Keratinocyte (primary cell): Measurements from ENCODE around the gene MYBPHL. TPM values are rescaled to one million over a fixed set of nuclear protein-coding genes. Genes with fewer than 3 reads are reported as not detected.

ENCODE experiments used
- DNase-seq: peaks from one replicate; pipeline ENCODE4 v3.0.0-alpha.2; 2011; ENCODE audit warnings: low read depth, missing footprints, low spot score
- FAIRE-seq: peaks from 2 replicates; lab custom pipeline; 2011; peaks lifted over from hg19 to GRCh38; lab: Jason Lieb, UNC
- H2AFZ ChIP-seq: 2 replicates; pipeline ENCODE4 v1.6.0; 2012; ENCODE audit warnings: low read length, control low read depth, inconsistent platforms; ENCODE audit not compliant: control insufficient read depth
- H3K27ac ChIP-seq: 2 replicates; pipeline ENCODE4 v1.5.1; 2011; ENCODE audit warnings: low read length; ENCODE audit not compliant: control insufficient read depth, insufficient read depth
- H3K27me3 ChIP-seq: 3 replicates; pipeline ENCODE4 v1.6.0; 2011; ENCODE audit warnings: low read length; ENCODE audit not compliant: control insufficient read depth, insufficient read depth; ENCODE audit errors: extremely low read depth
- H3K36me3 ChIP-seq, 2 experiments: 2 replicates in 1 of 2; 3 replicates in 1 of 2; pipeline ENCODE4 v1.5.1; 2011; ENCODE audit warnings: low read length in 2 of 2, mild to moderate bottlenecking in 1 of 2; ENCODE audit not compliant: control insufficient read depth in 2 of 2, insufficient read depth in 2 of 2; ENCODE audit errors: extremely low read depth in 1 of 2
- H3K4me1 ChIP-seq: 3 replicates; pipeline ENCODE4 v1.5.1; 2011; ENCODE audit warnings: low read length; ENCODE audit not compliant: control insufficient read depth, insufficient read depth; ENCODE audit errors: extremely low read depth
- H3K4me2 ChIP-seq: 3 replicates; pipeline ENCODE4 v1.6.0; 2011; ENCODE audit warnings: low read depth, low read length; ENCODE audit not compliant: control insufficient read depth, insufficient read depth; ENCODE audit errors: extremely low read depth
- H3K4me3 ChIP-seq, 3 experiments: fragments of 200-600 bp in 1 of 3; sonication (generic) in 1 of 3; 2 replicates in 2 of 3; 3 replicates in 1 of 3; pipeline ENCODE4 v1.5.1; 2011 to 2016; ENCODE audit warnings: low read length in 3 of 3, mild to moderate bottlenecking in 3 of 3, control low read depth in 2 of 3, inconsistent platforms in 1 of 3, low read depth in 1 of 3, mixed read lengths in 1 of 3, mixed run types in 1 of 3, moderate library complexity in 1 of 3; ENCODE audit not compliant: control insufficient read depth in 2 of 3, insufficient read depth in 2 of 3; ENCODE audit errors: extremely low read depth in 1 of 3
- H3K79me2 ChIP-seq: 2 replicates; pipeline ENCODE4 v1.6.0; 2012; ENCODE audit warnings: low read length; ENCODE audit not compliant: control insufficient read depth, insufficient read depth
- H3K9ac ChIP-seq: 3 replicates; pipeline ENCODE4 v1.6.0; 2011; ENCODE audit warnings: low read length; ENCODE audit not compliant: control insufficient read depth, insufficient read depth; ENCODE audit errors: extremely low read depth
- H3K9me1 ChIP-seq: 3 replicates; pipeline ENCODE4 v1.6.0; 2011; ENCODE audit warnings: low read length; ENCODE audit not compliant: control insufficient read depth, insufficient read depth; ENCODE audit errors: extremely low read depth
- H3K9me3 ChIP-seq: 2 replicates; pipeline ENCODE4 v1.5.1; 2012; ENCODE audit warnings: low read depth, low read length; ENCODE audit not compliant: control insufficient read depth
- H4K20me1 ChIP-seq: 3 replicates; pipeline ENCODE4 v1.6.0; 2011; ENCODE audit warnings: low read length; ENCODE audit not compliant: control insufficient read depth, insufficient read depth; ENCODE audit errors: extremely low read depth
- EZH2 ChIP-seq: IDR thresholded peaks from one replicate; pipeline ENCODE4 v1.6.1; 2012; ENCODE audit warnings: inconsistent platforms, mild to moderate bottlenecking, low read length, moderate library complexity
- dilution Hi-C: fragments of 300-500 bp; cut with MboI; formaldehyde crosslinking; loops from one replicate; pipeline ENCODE4 v1.7.0; 2020; ENCODE audit warnings: low sequenced_read_pairs; ENCODE audit not compliant: extremely low pct_ligation_motif_present
- polyA plus RNA-seq, 5 experiments: library from polyadenylated mRNA; depleted of rRNA in 3 of 5; stranded (reverse) in 3 of 5; stranded (forward) in 1 of 5; unstranded in 1 of 5; fragments of >200 nt; gene quantifications; 1 replicate in 1 of 5; 2 replicates in 3 of 5; 3 replicates in 1 of 5; pipeline versions ENCODE4 v1.2.1 to v1.2.3, GENCODE V29; 2011 to 2012; ENCODE audit warnings: missing spikeins in 2 of 5, low read depth in 1 of 5, low replicate concordance in 1 of 5
- TF ChIP-seq, protein P1 (sequence below), 3 experiments: IDR thresholded peaks in 1 of 3; conservative IDR thresholded peaks in 1 of 3; optimal IDR thresholded peaks in 1 of 3; 2 replicates in 2 of 3; 3 replicates in 1 of 3; pipeline versions ENCODE3 to v1.5.1; 2011; ENCODE audit warnings: low read length in 3 of 3, mild to moderate bottlenecking in 3 of 3, moderate library complexity in 2 of 3, control low read depth in 1 of 3, inconsistent platforms in 1 of 3; ENCODE audit not compliant: insufficient read depth in 2 of 3; ENCODE audit errors: extremely low read depth in 1 of 3

MYBPHL gene
- polyA plus RNA-seq, 1 donor (not counting 4 experiments of a cell fraction or from before 2014, with no cell fraction given): 1.1 TPM

DNA sequence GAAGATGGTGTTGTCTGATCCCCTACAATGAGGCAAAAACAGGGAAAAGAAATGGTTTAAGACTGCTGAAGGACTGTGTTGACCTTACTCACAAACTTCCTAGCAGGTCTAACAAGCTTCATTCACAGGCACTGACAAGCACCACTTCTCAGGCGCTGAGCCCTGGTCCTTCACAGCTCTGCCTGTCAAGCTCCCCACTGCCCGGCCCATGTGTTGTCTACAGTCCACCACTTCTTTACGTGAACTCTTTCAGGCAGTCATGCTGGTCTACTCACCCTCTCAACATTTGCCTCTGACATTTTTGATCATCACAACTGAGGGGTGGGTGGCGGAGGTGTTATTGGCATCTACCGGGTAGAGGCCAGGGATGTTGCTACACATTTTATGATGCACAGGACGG, 40.7 kb upstream of the MYBPHL start:
- Histone ChIP-seq H3K4me3 (no peak overlapping the region), H3K4me1 (peaks cover 2% of the 10 kb centered on the region), H2AFZ (no peak overlapping the region), H4K20me1 (no peaks in the 10 kb centered on the region), H3K79me2 (no peaks in the 10 kb centered on the region), H3K27ac (no peak overlapping the region), H3K9me3 (no peaks in the 10 kb centered on the region), H3K27me3 (no peaks in the 10 kb centered on the region), H3K9me1 (no peaks in the 10 kb centered on the region), H3K4me2 (no peak overlapping the region), H3K36me3 (no peaks in the 10 kb centered on the region), H3K9ac (no peak overlapping the region)
- TF ChIP-seq, protein P1, sequence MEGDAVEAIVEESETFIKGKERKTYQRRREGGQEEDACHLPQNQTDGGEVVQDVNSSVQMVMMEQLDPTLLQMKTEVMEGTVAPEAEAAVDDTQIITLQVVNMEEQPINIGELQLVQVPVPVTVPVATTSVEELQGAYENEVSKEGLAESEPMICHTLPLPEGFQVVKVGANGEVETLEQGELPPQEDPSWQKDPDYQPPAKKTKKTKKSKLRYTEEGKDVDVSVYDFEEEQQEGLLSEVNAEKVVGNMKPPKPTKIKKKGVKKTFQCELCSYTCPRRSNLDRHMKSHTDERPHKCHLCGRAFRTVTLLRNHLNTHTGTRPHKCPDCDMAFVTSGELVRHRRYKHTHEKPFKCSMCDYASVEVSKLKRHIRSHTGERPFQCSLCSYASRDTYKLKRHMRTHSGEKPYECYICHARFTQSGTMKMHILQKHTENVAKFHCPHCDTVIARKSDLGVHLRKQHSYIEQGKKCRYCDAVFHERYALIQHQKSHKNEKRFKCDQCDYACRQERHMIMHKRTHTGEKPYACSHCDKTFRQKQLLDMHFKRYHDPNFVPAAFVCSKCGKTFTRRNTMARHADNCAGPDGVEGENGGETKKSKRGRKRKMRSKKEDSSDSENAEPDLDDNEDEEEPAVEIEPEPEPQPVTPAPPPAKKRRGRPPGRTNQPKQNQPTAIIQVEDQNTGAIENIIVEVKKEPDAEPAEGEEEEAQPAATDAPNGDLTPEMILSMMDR (optimal IDR thresholded peaks at IDR 0.05 in 1 of 3, IDR thresholded peaks at IDR 0.05 in 1 of 3, conservative IDR thresholded peaks at IDR 0.05 in 1 of 3; ENCODE audit: extremely low read depth in 1 of 3, insufficient read depth in 2 of 3, low read length in 3 of 3): no peak
- no peak for TF ChIP-seq EZH2
- DNase-seq (no peak), FAIRE-seq (no peak)
- dilution Hi-C loops: no loop called here

DNA sequence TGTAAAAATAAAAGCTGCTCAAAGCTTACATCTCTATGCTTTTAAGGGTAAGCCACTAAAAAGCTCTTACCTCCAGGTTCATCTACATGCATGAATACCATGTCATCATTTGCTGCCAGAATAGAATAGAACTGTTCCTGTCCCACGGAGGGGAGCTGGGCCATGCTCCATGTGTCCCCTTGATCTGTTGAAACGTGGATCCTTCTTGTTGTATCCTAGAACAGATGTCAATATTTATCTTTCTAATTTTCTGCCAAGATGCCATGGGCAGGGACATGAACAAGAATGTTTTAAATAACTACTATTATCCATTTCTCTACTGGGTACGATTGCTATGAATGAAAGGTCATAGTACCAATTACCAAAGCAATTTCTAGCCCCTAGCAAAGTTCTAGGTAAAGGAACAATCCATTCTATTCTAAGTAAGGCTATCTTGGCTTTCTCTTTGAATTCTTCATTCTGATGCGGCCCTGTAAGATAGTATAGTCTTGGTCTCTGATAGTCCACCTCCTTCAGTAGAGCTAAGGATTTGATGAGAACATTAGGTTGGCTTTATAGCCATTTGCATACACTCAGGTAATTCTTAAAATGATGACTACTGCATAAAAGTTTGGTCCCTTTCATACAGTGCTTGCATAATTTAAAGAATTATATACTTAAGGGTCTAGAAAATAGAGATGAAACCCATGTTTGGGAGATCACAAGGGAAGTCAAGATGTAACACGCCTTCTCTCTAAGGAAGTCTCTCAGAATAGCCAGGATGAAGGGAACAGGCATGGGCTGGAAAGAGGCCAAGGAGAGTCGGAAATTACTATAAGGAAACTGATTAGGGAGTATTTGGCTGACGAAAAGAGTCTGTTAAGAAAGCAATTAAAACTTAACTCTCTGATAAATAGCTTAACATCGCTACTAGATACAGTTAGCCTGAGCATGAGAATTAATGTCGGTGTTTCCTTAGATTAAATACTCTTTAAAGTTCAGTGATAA, 35.4 kb upstream of the MYBPHL start:
- no peaks in the 10 kb centered on the region for H3K9me3 ChIP-seq
- H4K20me1 ChIP-seq: no peaks in the 10 kb centered on the region
- H3K4me3 ChIP-seq: no peak overlapping the region
- H3K36me3 ChIP-seq: no peaks in the 10 kb centered on the region
- DNase-seq: no peak
- H3K4me2 ChIP-seq: no peak overlapping the region
- FAIRE-seq: no peak
- H3K4me1 ChIP-seq: peaks cover 3% of the 10 kb centered on the region
- no peaks in the 10 kb centered on the region for H3K79me2 ChIP-seq
- no peak overlapping the region for H3K27ac ChIP-seq
- H3K27me3 ChIP-seq: no peaks in the 10 kb centered on the region
- H3K9ac ChIP-seq: no peak overlapping the region
- TF ChIP-seq, protein P1 (optimal IDR thresholded peaks at IDR 0.05 in 1 of 3, IDR thresholded peaks at IDR 0.05 in 1 of 3, conservative IDR thresholded peaks at IDR 0.05 in 1 of 3; ENCODE audit: extremely low read depth in 1 of 3, insufficient read depth in 2 of 3, low read length in 3 of 3): no peak
- TF ChIP-seq EZH2: no peak
- no peak overlapping the region for H2AFZ ChIP-seq
- H3K9me1 ChIP-seq: no peaks in the 10 kb centered on the region
- dilution Hi-C loops: no loop called here
